Colon (tissue), 2 donors: ENCODE measurements around the gene TRIM54.

Experiments used
- FAIRE-seq: peaks from 2 replicates; lab custom pipeline; 2012; peaks lifted over from hg19 to GRCh38; lab: Jason Lieb, UNC
- donor health status: control.
- donor health status: control.

Gene TRIM54

GRCh38 chr2:27356382-27357181 is 74.4 kb downstream of the TRIM54 start, which contains the start of gene GTF3C2:
TSS of gene GTF3C2 (minus strand) at chr2:27356764. CDS start at chr2:27343554, 13,210 bp downstream.
- no peak for FAIRE-seq
